GM18526 (cell line): ENCODE data around the gene BAIAP3.
A peak's percentile ranks its signal among the peaks of the same experiment; 100 is the strongest.

Source experiments
- POLR2A ChIP-seq: IDR thresholded peaks from 3 replicates; pipeline ENCODE4 v1.6.1; 2011; ENCODE audit not compliant: insufficient read length; ENCODE audit errors: extremely low read depth

Gene BAIAP3

DNA sequence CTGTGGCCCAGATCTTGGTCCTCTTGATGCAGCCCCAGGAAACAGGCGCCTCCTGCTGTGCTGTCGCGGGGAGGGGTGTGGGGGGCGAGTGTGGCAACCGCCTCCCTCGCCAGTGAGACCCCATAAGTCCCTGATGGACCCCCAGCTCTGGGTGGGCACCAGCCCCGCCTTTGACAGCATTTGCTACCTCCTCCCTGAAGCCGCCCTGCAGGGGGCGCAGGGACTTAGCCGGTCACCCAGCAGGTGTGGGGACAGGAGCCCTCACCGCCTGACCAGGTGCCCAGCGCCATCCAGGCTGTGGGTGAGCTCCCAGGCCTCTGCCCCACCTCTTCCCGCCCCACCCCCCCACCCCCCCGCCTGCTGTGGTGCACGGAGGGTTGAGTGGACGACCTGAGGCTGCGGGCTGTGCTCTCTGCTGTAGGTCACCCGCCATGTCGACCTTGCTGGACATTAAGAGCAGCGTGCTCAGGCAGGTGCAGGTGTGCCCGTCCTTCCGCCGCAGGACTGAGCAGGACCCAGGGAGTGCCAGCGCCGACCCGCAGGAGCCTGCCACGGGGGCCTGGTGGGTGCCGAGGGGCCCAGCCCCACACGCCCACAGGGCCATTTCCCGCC lies 4.8 kb downstream of the BAIAP3 start:
- no peak for TF ChIP-seq POLR2A

DNA sequence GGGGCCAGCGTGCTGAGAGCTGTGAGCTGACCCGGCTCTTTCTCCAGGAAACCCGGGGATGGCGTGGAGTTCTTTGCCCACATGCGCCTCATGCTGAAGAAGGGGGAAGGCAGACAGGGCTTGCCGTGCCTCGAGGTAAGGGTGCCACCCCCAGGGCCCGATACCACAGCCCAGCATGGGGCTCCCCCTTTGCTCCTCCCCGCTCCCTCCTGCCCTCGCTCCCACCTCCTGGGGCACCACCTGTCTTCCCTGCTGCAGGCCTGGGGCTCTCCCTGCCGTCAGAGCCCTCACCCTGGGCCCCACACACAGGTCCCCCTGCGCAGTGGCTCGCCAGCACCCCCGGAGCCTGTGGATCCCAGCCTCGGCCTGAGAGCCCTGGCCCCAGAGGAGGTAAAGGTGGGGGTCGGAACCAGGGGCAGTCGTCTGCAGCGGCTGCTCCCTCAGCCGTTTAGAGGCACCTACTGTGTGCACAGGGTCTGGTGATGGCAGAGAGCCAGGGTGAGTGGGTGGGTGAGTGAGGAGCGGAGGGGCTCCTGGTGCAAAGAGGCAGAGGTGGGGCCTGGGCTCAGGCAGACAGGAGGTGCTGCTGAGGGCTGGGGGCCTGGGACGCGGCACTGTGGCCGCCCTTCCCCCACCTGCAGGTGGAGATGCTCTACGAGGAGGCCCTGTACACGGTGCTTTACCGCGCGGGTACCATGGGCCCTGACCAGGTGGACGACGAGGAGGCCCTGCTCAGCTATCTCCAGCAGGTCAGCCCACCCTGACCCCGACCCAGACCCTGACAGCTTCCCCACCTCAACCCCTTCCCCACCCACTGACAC lies 5.6 kb downstream of the BAIAP3 start:
- no peak for TF ChIP-seq POLR2A

DNA sequence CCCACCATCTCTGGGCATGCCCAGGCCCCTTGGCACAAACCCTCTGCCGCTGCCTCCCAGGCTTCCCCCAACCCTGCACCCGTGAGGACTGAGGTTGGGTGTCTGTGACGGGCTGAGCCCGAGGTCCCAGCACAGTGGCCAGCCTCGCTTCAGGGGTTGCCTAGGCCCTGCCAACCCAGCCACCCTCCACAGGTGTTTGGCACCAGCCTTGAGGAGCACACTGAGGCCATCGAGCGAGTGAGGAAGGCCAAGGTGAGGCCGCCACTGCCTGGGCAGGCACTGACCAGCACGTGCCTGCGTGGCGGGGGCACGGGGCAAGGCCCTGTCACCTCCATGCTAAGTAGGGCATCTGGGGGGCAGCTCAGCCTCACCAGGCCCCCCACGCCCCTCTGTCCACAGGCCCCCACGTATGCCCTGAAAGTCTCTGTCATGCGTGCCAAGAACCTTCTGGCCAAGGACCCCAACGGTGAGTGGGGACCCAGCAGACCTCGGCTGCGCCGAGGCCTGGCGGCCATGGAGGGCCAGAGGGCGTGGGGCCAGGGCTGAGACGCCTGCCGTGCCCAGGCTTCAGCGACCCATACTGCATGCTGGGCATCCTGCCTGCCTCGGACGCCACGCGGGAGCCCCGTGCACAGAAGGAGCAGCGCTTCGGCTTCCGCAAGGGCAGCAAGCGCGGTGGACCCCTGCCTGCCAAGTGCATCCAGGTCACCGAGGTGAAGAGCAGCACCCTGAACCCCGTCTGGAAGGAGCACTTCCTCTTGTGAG lies 7.5 kb downstream of the BAIAP3 start:
- TF ChIP-seq POLR2A, result no peak

DNA sequence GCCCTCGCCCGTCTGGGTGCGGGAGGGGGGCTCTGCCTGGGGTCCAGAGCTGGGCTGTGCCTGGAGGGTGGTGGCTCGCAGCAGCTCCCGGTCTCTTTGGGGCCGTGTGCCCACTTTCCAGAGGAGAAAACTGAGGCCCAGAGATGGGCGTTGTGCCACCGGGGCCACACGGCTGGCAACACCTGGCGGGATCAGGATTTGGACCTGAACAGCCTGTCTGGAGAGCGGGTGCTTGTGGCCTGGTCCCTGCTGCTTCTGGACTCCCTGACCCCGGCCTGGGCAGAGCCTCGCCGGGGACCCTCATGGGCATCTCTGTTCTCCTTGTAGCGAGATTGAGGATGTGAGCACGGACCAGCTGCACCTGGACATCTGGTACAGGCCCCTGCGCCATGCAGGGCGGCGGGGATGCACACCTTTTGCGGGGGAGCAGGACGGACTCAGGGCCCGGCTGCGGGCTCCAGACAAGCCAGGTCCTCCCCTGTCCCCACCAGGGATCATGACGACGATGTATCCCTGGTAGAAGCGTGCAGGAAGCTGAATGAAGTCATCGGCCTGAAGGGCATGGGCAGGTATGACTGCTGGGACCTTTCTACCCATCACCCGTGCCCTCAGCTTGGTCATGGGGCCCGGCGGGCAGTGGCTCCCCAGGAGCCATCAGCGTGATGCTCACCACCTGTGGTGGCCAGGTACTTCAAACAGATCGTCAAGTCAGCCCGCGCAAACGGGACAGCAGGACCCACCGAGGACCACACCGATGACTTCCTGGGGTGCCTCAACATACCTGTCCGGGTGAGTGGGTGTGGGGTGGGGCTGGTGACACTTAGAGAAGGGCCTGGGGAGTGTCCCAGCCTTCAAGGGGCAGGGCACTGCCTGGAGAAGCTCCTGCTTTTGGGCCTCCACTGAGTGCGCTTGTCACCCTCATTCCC lies 8.3 kb downstream of the BAIAP3 start:
- TF ChIP-seq POLR2A, result no peak

DNA sequence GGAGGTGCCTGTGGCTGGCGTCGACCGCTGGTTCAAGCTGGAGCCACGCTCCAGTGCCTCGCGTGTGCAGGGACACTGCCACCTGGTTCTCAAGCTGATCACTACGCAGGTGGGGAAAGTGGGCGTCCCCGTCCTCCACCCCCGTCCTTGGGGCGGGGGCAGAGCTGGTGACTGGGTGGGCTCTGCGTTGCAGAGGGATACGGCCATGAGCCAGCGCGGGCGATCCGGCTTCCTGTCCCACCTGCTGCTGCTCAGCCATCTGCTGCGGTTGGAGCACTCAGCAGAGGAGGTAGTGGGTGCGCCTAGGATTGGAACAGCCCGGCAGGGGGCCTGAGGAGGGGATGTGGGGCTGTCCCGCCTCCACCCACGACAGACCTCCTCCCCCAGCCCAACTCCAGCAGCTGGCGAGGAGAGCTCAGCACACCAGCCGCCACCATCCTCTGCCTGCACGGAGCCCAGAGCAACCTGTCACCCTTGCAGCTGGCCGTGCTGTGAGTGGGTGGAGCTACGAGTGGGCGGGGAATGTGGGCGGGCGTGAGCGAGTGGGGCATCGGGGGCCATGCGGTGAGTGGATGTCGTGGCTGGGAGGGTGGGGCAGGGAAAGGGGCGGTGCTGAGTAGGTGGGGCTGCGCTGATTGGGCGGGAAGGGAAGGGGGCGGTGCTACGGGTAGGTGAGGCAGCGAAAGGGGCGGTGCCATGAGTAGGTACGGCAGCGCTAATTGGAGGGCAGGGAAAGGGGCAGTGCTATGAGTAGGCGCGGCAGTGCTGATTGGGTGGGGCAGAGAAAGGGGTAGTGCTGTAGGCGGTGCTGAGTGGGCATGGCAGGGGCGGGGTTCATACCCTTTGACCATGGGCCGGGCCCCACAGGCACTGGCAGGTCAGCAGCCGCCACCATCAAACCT lies 9.3 kb downstream of the BAIAP3 start:
- TF ChIP-seq POLR2A, result peak; percentile 12

DNA sequence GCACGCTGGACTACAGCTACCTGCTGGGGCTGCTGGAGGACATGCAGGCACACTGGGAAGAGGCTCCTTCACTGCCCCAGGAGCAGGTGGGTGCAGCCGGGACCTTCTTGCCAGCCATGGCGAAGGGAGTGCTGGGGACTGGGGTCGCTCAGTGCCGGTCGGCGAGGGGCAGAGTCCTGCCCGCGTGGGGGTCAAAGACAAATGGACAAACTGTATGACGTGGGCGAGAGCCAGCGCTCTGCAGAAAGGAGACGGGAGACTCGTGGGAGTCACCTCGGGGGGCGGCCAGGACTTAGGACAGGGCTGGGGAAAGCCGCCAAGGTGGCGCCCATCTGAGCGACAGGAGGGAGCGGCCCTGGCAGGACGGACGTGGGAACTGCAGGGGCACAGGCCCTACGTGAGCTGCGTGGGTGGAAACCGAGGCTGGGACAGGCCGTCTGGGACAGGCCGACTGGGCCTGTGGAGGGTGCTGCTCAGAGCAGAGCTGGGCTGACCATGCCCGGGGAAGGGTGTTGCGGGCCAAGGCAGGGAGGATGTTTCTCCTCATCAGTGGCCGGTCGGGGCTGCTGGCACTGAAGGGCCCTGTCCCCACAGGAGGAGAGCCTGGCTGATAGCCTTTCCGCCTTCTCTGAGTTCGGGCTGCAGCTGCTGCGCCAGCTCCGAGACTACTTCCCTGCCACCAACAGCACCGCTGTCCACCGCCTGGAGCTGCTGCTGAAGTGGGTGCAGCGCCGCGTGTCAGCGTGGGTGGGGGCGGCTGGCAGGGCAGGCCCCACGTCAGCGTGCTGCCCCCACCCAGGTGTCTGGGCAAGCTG lies 10.2 kb downstream of the BAIAP3 start:
- no peak for TF ChIP-seq POLR2A

DNA sequence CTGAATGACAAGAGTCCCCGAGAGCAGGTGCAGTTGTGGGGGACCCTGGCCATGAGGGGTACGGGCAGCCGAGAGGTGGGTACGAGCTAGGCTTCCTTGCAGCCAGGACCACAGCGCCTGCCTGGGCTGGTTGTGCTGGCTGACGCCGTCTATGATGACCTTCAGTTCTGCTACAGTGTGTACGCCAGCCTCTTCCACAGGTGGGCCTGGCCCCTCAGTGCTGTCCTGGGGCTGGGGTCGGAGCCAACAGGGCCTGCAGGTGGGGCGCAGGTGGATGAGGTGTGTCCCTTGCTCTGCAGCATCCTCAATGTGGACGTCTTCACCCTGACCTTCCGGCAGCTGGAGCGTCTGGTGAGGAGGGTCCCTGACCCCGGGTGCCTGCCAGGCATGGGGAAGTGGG lies 11.1 kb downstream of the BAIAP3 start:
- TF ChIP-seq POLR2A, result no peak

DNA sequence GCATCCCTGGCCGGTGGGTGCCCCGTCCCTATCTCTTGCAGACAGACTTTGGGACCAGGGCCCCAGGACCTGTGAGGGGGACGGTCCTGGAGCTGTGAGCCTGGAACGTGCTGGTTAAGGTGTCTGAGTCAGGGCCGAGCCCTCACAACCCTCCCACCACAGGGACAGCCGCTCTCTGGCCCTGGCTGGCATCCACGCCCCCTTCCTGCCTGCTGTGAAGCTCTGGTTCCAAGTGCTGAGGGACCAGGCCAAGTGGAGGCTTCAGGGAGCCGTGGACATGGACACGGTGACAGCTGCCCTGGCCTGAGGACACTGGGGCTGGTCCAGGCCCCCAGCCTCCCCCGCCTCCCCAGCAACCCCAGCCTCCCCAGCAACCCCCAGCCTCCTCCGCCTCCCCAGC lies 11.6 kb downstream of the BAIAP3 start:
- no peak for TF ChIP-seq POLR2A

DNA sequence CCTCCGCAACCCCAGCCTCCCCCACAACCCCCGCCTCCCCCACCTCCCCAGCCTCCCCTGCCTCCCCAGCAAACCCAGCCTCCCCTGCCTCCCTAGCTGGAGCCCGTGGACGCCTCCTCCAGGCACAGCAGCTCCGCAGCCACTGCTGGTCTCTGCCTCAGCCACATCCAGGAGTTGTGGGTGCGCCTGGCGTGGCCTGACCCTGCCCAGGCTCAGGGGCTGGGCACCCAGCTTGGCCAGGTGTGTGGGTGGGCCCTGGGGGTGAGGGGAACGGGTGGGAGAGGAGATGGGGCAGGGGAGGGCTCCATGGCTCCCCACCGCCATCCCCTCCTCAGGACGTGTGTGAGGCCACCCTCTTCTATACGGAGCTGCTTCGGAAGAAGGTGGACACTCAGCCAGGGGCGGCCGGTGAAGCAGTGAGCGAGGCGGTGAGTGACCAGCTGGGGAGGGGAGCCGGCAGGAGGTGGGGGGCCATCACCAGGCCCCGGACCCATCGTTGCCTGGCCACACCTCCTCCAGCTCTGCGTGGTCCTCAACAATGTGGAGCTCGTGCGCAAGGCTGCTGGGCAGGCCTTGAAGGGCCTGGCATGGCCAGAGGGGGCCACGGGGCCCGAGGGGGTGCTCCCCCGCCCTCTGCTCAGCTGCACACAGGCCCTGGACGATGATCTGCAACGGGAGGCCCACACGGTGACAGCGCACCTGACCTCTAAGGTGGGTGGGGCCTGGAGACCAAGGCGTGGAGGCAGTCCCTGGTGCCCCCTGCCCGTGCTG lies 12.4 kb downstream of the BAIAP3 start:
- TF ChIP-seq POLR2A, result no peak

DNA sequence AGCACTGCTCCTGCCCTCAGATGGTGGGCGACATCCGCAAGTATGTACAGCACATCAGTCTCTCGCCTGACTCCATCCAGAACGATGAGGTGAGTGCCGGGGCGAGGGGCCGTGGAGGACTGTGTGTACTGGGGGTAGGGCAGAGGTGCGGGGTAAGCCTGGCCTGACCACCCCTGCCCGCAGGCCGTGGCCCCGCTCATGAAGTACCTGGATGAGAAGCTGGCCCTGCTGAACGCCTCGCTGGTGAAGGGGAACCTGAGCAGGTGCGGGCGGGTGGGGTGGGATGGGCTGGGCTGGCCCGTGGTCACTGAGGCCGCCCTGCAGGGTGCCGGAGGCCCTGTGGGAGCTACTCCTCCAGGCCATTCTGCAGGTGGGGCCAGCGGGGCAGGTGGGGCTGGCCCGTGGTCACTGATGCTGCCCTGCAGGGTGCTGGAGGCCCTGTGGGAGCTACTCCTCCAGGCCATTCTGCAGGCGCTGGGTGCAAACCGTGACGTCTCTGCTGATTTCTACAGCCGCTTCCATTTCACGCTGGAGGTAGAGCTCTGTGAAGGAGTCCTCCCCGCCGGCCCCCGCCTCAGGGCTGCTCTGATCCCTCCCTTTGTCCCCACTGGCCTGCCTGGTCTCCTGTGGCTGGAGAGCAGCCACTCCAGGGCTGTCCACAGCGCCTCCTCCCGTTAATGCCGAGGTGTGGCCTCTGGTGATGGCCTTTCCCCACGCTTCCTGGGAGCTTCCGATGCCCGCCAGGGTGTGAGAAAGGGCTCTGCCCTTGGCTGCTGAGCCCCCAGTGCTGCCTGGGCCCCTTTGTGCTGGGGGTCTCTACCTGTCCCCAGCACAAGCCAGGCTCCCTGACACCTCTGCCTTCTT lies 13.2 kb downstream of the BAIAP3 start:
- TF ChIP-seq POLR2A, result no peak

DNA sequence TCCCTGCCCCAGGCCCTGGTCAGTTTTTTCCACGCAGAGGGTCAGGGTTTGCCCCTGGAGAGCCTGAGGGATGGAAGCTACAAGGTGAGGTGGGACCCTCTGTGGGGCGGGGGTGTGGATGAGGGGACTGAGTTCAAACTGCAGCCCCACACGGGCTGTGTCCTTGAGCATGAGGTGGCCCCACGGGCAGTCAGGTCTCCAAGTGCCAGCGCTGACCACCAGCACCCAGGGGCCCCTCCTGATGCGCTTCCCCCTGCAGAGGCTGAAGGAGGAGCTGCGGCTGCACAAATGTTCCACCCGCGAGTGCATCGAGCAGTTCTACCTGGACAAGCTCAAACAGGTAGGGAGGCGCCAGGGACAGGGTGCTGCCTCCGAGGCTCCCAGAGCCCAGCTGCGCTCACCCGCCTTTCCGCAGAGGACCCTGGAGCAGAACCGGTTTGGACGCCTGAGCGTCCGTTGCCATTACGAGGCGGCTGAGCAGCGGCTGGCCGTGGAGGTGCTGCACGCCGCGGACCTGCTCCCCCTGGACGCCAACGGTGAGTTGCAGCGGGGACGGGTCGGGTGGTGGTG lies 13.9 kb downstream of the BAIAP3 start:
- TF ChIP-seq POLR2A, result no peak
